ENCODE measurements around the gene OSBPL3.

Gene OSBPL3

GRCh38 chr7:24752073-24752800, 227.7 kb downstream of the OSBPL3 start:
- no peak for DNase-seq

- DNase-seq, result no peak
Observed at GRCh38 chr7:24751484-24751883, 228.5 kb downstream of the OSBPL3 start.

DNA sequence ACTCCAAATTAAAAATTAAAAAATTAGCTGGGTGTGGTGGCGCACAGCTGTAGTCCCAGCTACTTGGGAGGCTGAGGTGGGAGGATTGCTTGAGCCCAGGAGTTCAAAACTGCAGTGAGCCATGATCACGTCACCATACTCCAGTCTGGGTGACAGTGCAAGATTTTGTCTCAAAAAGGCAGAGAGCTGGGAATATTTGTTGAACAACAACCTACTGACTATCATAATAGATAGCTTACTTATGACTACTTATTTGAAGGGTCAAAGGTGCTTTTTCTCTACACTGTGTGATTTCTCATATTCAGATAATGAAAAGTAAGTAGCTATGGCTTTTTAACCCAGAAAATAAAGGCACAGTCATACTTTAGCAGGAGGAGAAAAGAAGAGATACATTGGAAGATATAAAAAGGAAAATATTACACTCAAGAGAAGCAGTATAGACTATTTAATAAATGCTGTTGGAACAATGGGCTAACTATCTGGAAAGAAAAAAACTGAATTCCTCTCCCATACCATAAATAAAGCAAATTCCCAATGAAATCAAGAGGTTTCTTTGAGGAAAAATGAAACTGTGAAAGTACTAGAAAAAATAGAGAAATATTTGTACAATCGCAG, 229.4 kb downstream of the OSBPL3 start:
- DNase-seq, result no peak

DNA sequence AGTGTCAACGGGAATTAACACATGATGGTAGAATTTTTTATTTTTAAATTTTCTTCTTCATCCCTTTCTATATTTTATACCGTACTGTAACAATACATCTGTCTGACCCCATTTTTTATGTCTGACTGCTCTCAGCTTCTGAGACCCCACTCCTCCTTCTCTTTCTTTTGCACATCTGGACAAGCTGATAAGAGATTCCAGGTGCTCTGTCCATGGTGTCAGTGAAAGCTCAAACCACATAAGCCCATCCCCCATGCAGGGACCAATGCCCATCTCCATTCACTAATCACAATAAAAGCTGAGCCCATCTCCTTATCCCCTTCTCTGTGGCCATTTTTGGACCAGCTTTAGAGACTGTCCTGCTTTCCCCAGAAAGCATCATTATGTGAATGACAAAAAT, 231.5 kb downstream of the OSBPL3 start:
- no peak for DNase-seq

Measured in activated CD4-positive, alpha-beta T cell treated with anti-CD3 and anti-CD28 coated beads, Interleukin-2, amount 50 U/mL, for 16 hours (primary cell).